GM12872 (cell line): ENCODE measurements around the gene RALGPS1.

ENCODE experiments used
- TF ChIP-seq, protein P1 (sequence below): IDR thresholded peaks from 3 replicates; pipeline ENCODE4 v1.5.1; 2011; ENCODE audit warnings: low read depth, mild to moderate bottlenecking, low read length, moderate library complexity; ENCODE audit not compliant: insufficient read depth

The RALGPS1 gene

DNA sequence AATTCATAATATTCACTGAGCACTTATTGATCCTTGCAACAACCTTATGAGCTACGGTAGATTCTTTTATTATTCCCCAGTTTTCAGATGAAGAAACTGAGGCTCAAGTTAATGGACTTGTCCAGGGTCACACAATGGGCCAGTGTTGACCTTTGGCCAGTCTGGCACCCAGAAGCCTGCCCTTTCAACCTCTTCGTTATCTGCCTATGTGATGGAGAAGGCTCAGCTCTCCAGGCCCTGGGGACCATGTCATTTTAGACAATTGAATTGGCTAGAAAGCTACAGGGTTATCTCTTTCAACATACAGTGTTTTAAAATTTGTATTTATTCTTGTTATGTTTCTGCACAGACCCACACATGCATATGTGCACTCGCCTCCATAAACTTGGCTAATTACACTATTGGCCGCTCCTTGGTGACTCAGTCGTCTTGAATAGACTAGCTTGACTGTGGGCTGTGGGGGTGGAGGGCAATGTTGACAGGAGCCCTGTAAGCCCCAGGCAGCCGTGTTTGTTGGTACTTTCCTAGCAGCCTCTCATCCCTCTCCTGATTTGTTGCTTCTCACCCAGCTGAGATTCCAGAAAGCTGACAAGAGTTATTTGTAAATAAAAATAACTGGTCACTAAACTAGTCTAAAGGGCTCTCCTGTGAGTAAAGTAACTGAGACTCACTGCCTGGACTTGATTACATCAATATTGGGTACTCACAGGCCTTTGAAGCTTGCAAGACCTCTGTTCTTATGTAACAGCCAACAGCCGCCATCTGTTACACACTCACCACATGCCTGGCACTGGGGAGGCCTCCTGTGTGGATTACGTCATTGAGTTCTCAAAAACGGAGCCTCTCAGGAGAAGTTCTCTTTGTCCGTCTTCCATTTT lies 216.3 kb downstream of the RALGPS1 start:
- TF ChIP-seq, protein P1, sequence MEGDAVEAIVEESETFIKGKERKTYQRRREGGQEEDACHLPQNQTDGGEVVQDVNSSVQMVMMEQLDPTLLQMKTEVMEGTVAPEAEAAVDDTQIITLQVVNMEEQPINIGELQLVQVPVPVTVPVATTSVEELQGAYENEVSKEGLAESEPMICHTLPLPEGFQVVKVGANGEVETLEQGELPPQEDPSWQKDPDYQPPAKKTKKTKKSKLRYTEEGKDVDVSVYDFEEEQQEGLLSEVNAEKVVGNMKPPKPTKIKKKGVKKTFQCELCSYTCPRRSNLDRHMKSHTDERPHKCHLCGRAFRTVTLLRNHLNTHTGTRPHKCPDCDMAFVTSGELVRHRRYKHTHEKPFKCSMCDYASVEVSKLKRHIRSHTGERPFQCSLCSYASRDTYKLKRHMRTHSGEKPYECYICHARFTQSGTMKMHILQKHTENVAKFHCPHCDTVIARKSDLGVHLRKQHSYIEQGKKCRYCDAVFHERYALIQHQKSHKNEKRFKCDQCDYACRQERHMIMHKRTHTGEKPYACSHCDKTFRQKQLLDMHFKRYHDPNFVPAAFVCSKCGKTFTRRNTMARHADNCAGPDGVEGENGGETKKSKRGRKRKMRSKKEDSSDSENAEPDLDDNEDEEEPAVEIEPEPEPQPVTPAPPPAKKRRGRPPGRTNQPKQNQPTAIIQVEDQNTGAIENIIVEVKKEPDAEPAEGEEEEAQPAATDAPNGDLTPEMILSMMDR, result no peak

DNA sequence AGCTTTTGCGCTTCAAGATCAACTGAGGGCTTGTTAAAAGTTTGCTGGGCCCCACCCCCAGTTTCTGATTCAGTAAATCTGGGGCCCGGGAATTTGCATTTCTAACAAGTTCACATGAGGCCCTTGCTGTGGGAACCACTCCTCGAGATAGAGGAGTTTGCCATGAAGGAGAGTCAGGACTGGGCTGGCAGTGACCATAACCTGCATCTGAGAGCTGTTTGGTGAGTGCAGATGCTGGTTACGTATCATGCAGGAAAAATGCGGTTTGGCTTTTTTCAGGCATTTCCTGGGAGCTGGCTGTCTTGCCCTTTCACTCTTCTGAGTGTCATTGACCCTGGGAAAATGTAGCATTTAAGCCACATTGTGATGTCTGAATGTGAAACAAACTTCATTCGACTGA lies 217.3 kb downstream of the RALGPS1 start:
- TF ChIP-seq, protein P1, result no peak

DNA sequence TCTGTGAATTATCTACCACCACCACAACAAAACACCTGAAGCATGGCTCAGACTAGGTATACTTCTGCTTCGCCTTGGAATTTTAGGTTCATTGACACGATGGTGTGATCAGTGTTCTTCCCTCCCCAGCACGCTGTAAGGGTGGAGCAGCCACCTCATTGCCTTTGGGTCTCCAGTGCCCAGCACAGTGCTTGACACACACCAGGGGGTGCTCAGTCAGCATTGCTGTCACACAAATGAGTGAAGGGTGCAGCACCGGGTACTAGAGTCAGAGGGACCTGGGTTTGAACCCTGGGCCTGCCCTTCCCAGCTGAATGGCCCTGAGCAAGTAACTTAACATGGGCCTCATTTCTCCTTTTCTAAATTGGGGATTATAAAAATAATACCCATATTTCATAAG lies 217.8 kb downstream of the RALGPS1 start:
- TF ChIP-seq, protein P1, result no peak

DNA sequence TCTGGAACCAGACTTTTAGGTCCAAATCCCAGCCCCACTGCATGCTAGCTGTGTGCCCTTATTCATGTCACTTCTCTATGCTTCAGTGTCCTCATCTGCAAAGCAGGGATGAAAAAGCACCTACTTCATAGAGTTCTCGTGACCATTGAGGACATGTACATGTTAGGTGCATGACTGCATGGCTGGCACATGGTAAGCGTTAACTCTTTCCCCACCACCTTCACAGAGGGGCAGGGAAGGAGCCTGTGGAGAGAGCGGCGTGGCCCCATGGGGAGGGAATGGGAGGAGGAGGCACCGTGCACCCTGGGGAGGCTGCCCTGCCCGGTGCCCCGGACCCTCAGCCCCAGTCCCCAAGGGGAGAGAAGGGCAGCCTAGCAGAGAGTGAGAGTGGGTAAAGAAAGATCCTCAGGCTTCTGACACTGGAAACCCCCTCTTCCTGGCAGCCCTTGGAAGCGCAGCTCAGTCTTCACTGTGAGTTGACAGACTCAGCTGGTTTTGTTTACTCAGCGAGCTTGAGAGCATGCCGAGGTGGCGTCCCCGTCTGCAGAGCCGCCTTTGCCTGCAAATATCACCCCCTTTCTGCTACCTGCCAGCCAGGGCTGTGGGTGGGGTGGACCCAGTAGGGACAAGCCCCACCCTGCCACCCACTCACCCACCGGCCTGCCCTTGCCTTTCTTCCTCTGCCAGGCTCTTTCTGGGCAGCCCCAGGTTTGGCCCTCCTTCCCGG lies 218.5 kb downstream of the RALGPS1 start:
- TF ChIP-seq, protein P1, result no peak

DNA sequence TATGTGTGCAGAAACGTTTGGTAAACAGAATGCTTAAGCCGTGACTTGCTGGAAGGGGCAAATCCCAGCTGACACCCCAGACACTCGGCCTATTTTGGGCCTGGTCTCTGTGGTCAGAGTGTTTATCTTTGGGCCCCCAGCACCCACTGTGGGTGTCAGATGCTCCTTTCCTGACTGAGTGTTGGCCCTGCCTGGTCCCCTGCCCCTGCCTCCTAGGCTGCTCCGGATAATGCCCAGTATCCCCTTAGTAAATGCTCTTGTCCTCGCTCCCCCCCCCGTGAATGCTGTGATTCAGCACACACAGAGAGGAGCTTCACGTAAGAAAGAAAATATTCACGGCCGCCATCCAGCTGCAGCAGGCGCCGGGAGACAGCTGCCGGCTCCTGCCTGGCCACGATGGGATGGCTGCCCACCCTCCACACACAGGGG lies 219.2 kb downstream of the RALGPS1 start:
- TF ChIP-seq, protein P1, result no peak

DNA sequence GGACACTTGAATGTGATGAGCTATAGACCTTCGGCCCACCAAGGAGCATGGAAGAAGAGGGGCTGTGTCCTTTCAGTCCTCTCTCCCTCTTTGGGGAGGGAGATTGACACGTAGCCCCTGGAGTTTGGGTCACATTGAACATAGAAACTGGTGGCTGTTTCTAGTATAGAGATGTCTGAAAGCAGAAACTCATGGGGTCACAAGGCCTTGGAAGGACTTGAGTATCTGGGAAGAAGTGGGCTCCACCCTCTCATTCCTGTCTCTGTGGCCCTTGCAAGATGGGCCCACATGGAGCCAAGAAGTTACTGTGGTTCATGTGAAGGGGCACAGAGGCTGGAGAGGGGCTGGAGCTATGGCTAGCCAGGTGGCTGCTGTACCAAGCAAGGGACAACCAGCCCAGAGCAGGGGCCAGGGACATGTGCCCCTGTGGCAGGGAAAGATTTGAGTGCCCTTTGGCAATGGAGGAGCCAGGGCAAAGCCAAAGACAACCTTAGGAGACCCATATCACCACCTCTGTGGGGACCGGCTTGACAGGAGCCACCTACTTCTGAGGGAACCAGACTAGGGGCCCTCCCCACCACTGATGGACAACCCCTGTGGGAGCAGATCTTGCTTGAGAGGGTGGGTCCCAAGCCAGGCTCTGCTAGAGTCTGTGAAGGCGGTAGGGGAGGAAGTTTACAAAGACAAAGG lies 220.6 kb downstream of the RALGPS1 start:
- TF ChIP-seq, protein P1, result no peak
